ENCODE data around the gene CYB5R4.

GRCh38 chr6:83974409-83975050 lies 115.0 kb downstream of the CYB5R4 start:
- TF ChIP-seq CTCF (IDR thresholded peaks at IDR 0.05), result no peak
- no peak for TF ChIP-seq POLR2A (IDR thresholded peaks at IDR 0.05)

Measured in right lobe of liver (tissue), 4 donors.